ENCODE measurements around the gene FGD3. TPM values are rescaled to one million over a fixed set of nuclear protein-coding genes. Genes with fewer than 3 reads are reported as not detected.

Gene FGD3
- total RNA-seq, 1 donor from 2014 or later, result 0.26 TPM

- no peak for TF ChIP-seq CTCF (IDR thresholded peaks at IDR 0.05; ENCODE audit: insufficient read depth, low read length, severe bottlenecking)
- DNase-seq (ENCODE audit: low read depth), result no peak
- H3K4me3 ChIP-seq (ENCODE audit: low read depth, low read length), result no peak overlapping the region
- no peaks in the 10 kb centered on the region for H3K27me3 ChIP-seq (ENCODE audit: control insufficient read depth, insufficient read depth, low read length)
- no peaks in the 10 kb centered on the region for H3K36me3 ChIP-seq (ENCODE audit: control insufficient read depth, insufficient read depth, low read length)
- FAIRE-seq, result no peak
These were observed 55.4 kb downstream of the FGD3 start for GRCh38 chr9:93002700-93003099.

GRCh38 chr9:93003552-93004407 lies 56.5 kb downstream of the FGD3 start:
- Histone ChIP-seq H3K36me3 (ENCODE audit: control insufficient read depth, insufficient read depth, low read length) (no peaks in the 10 kb centered on the region), H3K4me3 (ENCODE audit: low read depth, low read length) (peak overlapping the region; percentile 7), H3K27me3 (ENCODE audit: control insufficient read depth, insufficient read depth, low read length) (no peaks in the 10 kb centered on the region)
- FAIRE-seq (peak; percentile 86), DNase-seq (ENCODE audit: low read depth) (peak; percentile 53)
- TF ChIP-seq CTCF (IDR thresholded peaks at IDR 0.05; ENCODE audit: insufficient read depth, low read length, severe bottlenecking), result peak; percentile 84

GRCh38 chr9:93004561-93004960 lies 57.2 kb downstream of the FGD3 start:
- no peaks in the 10 kb centered on the region for H3K27me3 ChIP-seq (ENCODE audit: control insufficient read depth, insufficient read depth, low read length)
- TF ChIP-seq CTCF (IDR thresholded peaks at IDR 0.05; ENCODE audit: insufficient read depth, low read length, severe bottlenecking), result no peak
- H3K36me3 ChIP-seq (ENCODE audit: control insufficient read depth, insufficient read depth, low read length), result no peaks in the 10 kb centered on the region
- DNase-seq (ENCODE audit: low read depth), result no peak
- no peak overlapping the region for H3K4me3 ChIP-seq (ENCODE audit: low read depth, low read length)
- FAIRE-seq, result no peak

GRCh38 chr9:93005876-93006275 lies 58.6 kb downstream of the FGD3 start:
- FAIRE-seq, result no peak
- TF ChIP-seq CTCF (IDR thresholded peaks at IDR 0.05; ENCODE audit: insufficient read depth, low read length, severe bottlenecking), result no peak
- H3K27me3 ChIP-seq (ENCODE audit: control insufficient read depth, insufficient read depth, low read length), result no peaks in the 10 kb centered on the region
- H3K4me3 ChIP-seq (ENCODE audit: low read depth, low read length), result no peak overlapping the region
- DNase-seq (ENCODE audit: low read depth), result no peak
- H3K36me3 ChIP-seq (ENCODE audit: control insufficient read depth, insufficient read depth, low read length), result no peaks in the 10 kb centered on the region

- H3K4me3 ChIP-seq (ENCODE audit: low read depth, low read length), result no peak overlapping the region
- H3K27me3 ChIP-seq (ENCODE audit: control insufficient read depth, insufficient read depth, low read length), result no peaks in the 10 kb centered on the region
- TF ChIP-seq CTCF (IDR thresholded peaks at IDR 0.05; ENCODE audit: insufficient read depth, low read length, severe bottlenecking), result no peak
- FAIRE-seq (no peak), DNase-seq (ENCODE audit: low read depth) (no peak)
- H3K36me3 ChIP-seq (ENCODE audit: control insufficient read depth, insufficient read depth, low read length), result no peaks in the 10 kb centered on the region
These were observed 60.3 kb downstream of the FGD3 start for GRCh38 chr9:93007529-93008058.

All from bronchial epithelial cell (primary cell).